ENCODE measurements around the gene DNAJB13. TPM values are rescaled to one million over a fixed set of nuclear protein-coding genes. Genes with fewer than 3 reads are reported as not detected.

The DNAJB13 gene
- total RNA-seq, 1 donor from 2014 or later = not detected

- Histone ChIP-seq H3K36me3 (ENCODE audit: control insufficient read depth, insufficient read depth, low read length) (no peaks in the 10 kb centered on the region), H3K27me3 (ENCODE audit: control insufficient read depth, insufficient read depth, low read length) (no peaks in the 10 kb centered on the region), H3K4me3 (ENCODE audit: low read depth, low read length) (no peak overlapping the region)
- no peak for DNase-seq (ENCODE audit: low read depth)
- TF ChIP-seq CTCF (IDR thresholded peaks at IDR 0.05; ENCODE audit: insufficient read depth, low read length, poor library complexity, severe bottlenecking) = no peak
These were observed 66.8 kb downstream of the DNAJB13 start for GRCh38 chr11:74017631-74018030.

- H3K36me3 ChIP-seq (ENCODE audit: control insufficient read depth, insufficient read depth, low read length) = no peaks in the 10 kb centered on the region
- no peak for DNase-seq (ENCODE audit: low read depth)
- TF ChIP-seq CTCF (IDR thresholded peaks at IDR 0.05; ENCODE audit: insufficient read depth, low read length, poor library complexity, severe bottlenecking) = no peak
- H3K4me3 ChIP-seq (ENCODE audit: low read depth, low read length) = no peak overlapping the region
- no peaks in the 10 kb centered on the region for H3K27me3 ChIP-seq (ENCODE audit: control insufficient read depth, insufficient read depth, low read length)
These were observed 67.6 kb downstream of the DNAJB13 start for GRCh38 chr11:74018331-74019005.

GRCh38 chr11:74019104-74019738 lies 68.4 kb downstream of the DNAJB13 start:
- no peak for TF ChIP-seq CTCF (IDR thresholded peaks at IDR 0.05; ENCODE audit: insufficient read depth, low read length, poor library complexity, severe bottlenecking)
- H3K4me3 ChIP-seq (ENCODE audit: low read depth, low read length) = no peak overlapping the region
- DNase-seq (ENCODE audit: low read depth) = no peak
- no peaks in the 10 kb centered on the region for H3K27me3 ChIP-seq (ENCODE audit: control insufficient read depth, insufficient read depth, low read length)
- no peaks in the 10 kb centered on the region for H3K36me3 ChIP-seq (ENCODE audit: control insufficient read depth, insufficient read depth, low read length)

- Histone ChIP-seq H3K4me3 (ENCODE audit: low read depth, low read length) (no peak overlapping the region), H3K36me3 (ENCODE audit: control insufficient read depth, insufficient read depth, low read length) (no peaks in the 10 kb centered on the region), H3K27me3 (ENCODE audit: control insufficient read depth, insufficient read depth, low read length) (no peaks in the 10 kb centered on the region)
- no peak for DNase-seq (ENCODE audit: low read depth)
- no peak for TF ChIP-seq CTCF (IDR thresholded peaks at IDR 0.05; ENCODE audit: insufficient read depth, low read length, poor library complexity, severe bottlenecking)
These were observed 69.0 kb downstream of the DNAJB13 start for GRCh38 chr11:74019860-74020259.

Other genes starting within 250 kb of the DNAJB13 start
- gene RAB6A, start 190.0 kb upstream of the DNAJB13 start, total RNA-seq = 120 and 181 TPM in 2 replicates
- 37.0 and 52.4 TPM in 2 replicates for gene MRPL48, start 163.2 kb upstream of the DNAJB13 start, total RNA-seq
- 80.8 and 103 TPM in 2 replicates for gene COA4, start 74.2 kb upstream of the DNAJB13 start, total RNA-seq
- 11.8 and 11.9 TPM in 2 replicates for gene PAAF1, start 74.0 kb upstream of the DNAJB13 start, total RNA-seq
- gene UCP2, start 31.8 kb downstream of the DNAJB13 start, total RNA-seq = 13.0 and 18.5 TPM in 2 replicates
- gene UCP3, start 58.1 kb downstream of the DNAJB13 start, total RNA-seq = 0.84 and 1.6 TPM in 2 replicates
- 12.2 and 14.7 TPM in 2 replicates for gene C2CD3, start 220.0 kb downstream of the DNAJB13 start, total RNA-seq
- 29.2 and 33.4 TPM in 2 replicates for gene PPME1, start 220.3 kb downstream of the DNAJB13 start, total RNA-seq

Measured in kidney epithelial cell (primary cell).